Omental fat pad (tissue), 4 donors: ENCODE measurements around the gene SLC12A4. TPM values are rescaled to one million over a fixed set of nuclear protein-coding genes. Genes with fewer than 3 reads are reported as not detected.

Experiments used
- ATAC-seq: fragments of 150-250 bp; one replicate; pipeline ENCODE4 v1.9.1; 2016; ENCODE audit warnings: mild to moderate bottlenecking, moderate library complexity; ENCODE audit not compliant: low FRiP score
- DNase-seq: peaks from one replicate; pipeline ENCODE4 v3.0.0-alpha.2; 2019; ENCODE audit warnings: low spot score
- total RNA-seq, 4 donors: library from RNA; depleted of rRNA; stranded (reverse); fragments of >200 nt; gene quantifications; one replicate each; pipeline ENCODE4 v1.1.0, GENCODE V29; 2016
- TF ChIP-seq, protein P1 (sequence below), 3 donors: fragments of 450-650 bp; IDR thresholded peaks; one replicate each; pipeline ENCODE4 v1.5.1; 2016 to 2017; ENCODE audit warnings: antibody characterized with exemption in 3 of 3, mild to moderate bottlenecking in 3 of 3, moderate library complexity in 2 of 3

Gene SLC12A4
- total RNA-seq, 4 donors from 2014 or later, result 39.4 to 92.2 (median 70.8) TPM

DNA sequence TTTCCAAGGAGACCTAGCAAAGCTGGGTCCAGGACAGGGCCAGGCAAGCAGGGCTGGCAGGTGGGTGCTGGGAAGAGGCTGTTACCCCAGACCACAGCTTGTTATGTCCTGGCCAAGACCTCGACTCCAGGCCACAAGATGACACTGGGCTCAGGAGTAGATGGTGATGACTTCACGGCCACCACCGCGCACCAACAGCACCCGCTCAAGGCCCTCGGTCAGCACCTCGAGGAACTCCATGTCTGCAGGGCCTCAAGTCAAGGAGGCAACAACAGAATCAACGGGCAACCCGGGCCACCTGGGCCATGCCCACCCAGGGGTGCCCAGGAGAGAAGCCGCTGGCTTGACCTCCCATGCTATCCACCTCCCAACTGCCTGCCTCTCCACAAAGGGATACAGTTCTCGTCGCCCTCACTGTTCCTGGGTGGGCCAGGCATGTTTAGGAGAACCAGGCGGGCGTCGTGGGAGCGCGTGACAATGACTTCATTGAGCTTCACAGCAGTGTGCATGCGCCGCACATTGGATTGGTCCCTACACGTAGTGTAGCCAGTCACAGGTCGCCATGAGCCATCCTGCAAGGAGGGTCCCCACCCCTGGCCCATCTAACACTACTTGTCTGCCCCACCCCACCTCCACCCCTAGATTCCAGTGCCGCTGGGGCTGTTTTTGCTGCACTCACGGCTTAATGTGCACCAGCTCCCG lies 23.6 kb downstream of the SLC12A4 start:
- DNase-seq (no peak), ATAC-seq (no peak)
- TF ChIP-seq, protein P1, sequence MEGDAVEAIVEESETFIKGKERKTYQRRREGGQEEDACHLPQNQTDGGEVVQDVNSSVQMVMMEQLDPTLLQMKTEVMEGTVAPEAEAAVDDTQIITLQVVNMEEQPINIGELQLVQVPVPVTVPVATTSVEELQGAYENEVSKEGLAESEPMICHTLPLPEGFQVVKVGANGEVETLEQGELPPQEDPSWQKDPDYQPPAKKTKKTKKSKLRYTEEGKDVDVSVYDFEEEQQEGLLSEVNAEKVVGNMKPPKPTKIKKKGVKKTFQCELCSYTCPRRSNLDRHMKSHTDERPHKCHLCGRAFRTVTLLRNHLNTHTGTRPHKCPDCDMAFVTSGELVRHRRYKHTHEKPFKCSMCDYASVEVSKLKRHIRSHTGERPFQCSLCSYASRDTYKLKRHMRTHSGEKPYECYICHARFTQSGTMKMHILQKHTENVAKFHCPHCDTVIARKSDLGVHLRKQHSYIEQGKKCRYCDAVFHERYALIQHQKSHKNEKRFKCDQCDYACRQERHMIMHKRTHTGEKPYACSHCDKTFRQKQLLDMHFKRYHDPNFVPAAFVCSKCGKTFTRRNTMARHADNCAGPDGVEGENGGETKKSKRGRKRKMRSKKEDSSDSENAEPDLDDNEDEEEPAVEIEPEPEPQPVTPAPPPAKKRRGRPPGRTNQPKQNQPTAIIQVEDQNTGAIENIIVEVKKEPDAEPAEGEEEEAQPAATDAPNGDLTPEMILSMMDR (IDR thresholded peaks at IDR 0.05), result no peak

DNA sequence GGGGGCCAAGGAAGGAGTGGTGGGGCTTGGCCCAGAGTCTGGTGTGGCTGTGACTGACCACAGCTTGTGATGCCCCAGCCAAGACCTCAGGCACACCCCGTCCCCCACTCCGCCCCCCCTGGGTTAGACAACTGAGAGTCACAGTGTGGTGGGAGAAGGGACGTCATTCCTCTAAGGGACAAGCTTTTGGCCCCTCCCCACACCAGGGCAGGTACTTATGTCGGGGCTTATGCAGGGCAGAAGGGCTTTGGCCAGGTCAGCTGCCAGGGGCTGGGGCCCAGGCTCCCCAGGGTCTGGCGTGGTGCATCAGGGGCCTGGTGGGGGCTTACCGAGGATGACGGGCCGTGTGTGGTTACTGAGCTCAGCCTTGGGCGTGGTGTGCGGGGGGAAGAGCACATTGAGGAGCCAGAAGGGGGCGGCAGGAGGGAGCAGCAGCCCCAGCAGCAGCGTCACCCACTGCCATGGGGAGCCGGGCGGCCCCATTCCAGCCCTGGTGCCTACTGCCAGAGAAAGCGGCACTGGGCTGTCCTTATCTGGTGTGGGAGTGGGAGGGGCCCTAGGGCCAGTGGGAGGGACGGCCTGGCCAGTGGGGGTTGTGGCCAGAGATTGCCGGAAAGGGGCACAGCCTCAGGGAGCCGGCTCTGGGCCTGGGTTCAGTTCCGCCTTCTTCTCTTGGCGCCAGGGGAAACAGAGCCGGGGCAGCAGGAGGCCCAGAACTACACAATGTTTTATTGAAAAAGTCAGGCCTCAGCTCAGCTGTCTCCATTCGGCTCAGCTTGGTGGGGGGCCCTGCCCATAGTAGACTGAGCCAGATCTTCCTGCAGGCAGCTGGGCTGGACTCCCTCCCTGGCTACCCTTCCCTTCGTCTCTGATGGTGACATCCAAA lies 24.6 kb downstream of the SLC12A4 start, which contains the start of gene LCAT:
TSS of gene LCAT (minus strand) at position 502 of the 886 bp plus-strand sequence. CDS start at position 483, 19 bp downstream.
- TF ChIP-seq, protein P1 (IDR thresholded peaks at IDR 0.05), result no peak
- no peak for DNase-seq
- peak; percentile 57 for ATAC-seq

DNA sequence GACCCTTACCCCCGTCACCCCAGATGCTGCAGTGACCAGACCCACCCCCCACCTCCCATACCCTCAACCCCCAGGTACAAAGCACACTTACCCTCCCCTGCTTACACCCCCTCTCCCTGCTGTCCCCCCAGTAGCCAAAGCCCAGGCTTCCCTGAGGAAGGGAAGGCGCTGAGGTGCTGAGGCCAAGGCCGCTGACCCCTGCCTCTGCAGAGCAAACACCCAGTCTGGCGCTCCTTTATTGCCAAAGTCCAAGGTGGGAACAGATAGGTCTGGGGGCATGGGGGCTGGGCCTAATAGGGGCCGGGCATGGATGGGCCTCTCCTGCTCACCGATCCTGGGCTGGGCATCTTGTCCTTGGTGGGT lies 25.2 kb downstream of the SLC12A4 start:
- ATAC-seq, result no peak
- TF ChIP-seq, protein P1 (IDR thresholded peaks at IDR 0.05), result no peak

DNA sequence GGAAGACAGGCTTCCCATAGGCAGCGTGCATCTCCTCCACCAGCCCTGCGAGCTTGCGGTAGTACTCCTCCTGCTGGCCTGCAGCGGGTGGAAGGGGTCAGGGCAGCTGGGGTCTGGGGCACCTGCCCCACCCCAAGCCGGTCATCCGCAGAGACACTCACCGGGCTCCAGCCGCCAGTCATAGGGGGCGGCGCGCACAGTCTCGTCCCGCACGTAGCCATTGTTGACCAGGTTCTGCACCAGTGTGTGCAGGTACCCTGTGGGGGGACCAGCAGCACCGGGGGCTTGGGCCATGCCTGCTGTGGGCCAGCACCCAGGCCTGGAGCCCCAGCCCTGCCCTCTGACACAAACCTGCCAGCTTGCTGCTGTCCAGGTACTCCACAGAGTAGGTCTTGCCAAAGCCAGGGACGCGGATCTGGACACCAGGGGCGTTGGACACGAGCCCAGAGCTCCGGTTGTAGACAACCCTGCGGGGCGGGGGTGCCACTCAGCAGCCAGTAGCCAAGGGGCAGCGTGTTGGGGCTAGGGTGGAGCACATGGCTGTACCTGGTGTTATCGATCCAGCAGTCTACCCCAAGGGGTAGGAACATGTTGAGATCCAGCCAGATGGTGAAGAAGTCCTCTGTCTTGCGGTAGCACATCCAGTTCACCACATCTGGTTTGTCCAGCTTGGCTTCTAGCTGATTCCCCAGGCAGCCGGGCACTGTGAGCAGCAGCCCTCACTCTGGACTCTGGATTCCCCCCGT lies 25.8 kb downstream of the SLC12A4 start:
- DNase-seq, result no peak
- ATAC-seq, result no peak
- TF ChIP-seq, protein P1 (IDR thresholded peaks at IDR 0.05), result no peak

More for the DNA sequence above, 25.2 kb downstream of the SLC12A4 start:
- no peak for DNase-seq

DNA sequence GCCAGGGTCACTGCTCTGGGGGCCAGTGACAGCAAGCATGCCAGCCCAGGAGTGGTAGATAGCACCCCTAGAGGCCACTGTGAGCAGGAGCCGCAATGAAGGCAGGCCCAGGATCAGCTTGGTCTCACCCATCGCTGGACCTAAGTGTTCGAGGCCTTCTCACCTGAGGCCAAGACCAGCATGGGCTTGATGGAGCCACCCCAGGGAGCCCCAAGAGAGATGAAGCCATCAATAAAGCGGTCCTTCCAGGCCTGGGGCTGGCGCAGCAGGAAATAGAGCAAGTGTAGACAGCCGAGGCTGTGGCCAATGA lies 26.3 kb downstream of the SLC12A4 start:
- ATAC-seq, result peak; percentile 32
- TF ChIP-seq, protein P1 (IDR thresholded peaks at IDR 0.05), result no peak
- no peak for DNase-seq

DNA sequence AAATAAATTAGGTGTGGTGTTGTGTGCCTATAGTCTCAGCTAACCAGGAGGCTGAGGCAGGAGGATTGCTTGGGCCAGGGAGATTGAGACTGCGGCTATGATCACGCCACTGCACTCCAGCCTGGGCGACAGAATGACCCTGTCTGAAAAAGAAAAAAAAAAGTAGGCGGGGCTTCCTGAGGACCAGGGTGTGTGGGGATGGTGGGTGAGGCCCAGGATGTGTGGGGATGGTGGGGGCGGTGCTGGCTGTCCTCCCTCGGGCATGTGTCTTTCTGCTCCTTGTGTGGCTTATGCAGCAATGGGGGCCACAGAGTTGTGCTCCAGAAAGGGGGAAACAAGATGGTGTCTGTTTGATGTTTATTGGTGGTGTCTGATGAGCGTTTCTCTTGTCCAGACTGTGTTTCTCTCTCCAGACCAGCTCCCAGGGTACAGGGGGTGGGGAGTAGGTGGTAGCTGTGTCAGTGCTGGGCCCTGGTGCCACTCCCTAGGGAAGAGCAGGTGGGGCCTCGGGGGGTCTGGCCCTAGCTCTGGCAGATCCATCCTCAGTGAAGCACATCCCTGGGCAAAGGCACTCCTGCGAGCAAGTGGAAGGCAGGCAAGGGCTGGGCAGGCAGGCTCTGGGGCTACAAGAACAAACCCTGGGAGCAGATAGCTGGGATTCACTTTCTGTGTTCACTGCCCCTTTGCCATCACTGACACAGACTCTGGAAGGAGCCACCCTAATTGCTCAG lies 26.8 kb downstream of the SLC12A4 start:
- ATAC-seq (no peak), DNase-seq (no peak)
- TF ChIP-seq, protein P1 (IDR thresholded peaks at IDR 0.05), result no peak
